Natural killer cell (primary cell): ENCODE data around the gene LRRC18. TPM values are rescaled to one million over a fixed set of nuclear protein-coding genes. Genes with fewer than 3 reads are reported as not detected.

Experiments used
- ATAC-seq, 3 donors: fragments of 150-1000 bp in 2 of 3; fragments of 200-7000 bp in 1 of 3; cut with Tn5 transposase; 1 replicate in 1 of 3; 2 replicates in 2 of 3; pipeline ENCODE4 v1.10.0; 2021; ENCODE audit warnings: mild to moderate bottlenecking in 2 of 3, moderate library complexity in 2 of 3
- DNase-seq, 2 donors: peaks; one replicate each; pipeline versions ENCODE4 v3.0.0 to v3.0.0-alpha.2; 2013 to 2021; ENCODE audit warnings: mixed read lengths in 1 of 2
- H3K27ac ChIP-seq: one replicate; pipeline ENCODE4 v1.5.1; 2013; ENCODE audit warnings: mild to moderate bottlenecking, low read length
- H3K27me3 ChIP-seq: one replicate; pipeline ENCODE4 v1.6.1; 2013; ENCODE audit warnings: low read length; ENCODE audit not compliant: control insufficient read depth, insufficient read depth
- H3K36me3 ChIP-seq: one replicate; pipeline ENCODE4 v1.6.1; 2013; ENCODE audit warnings: low read length; ENCODE audit not compliant: control insufficient read depth, insufficient read depth
- H3K4me1 ChIP-seq: one replicate; pipeline ENCODE4 v1.6.1; 2013; ENCODE audit warnings: low read length; ENCODE audit not compliant: control insufficient read depth, insufficient read depth
- H3K4me3 ChIP-seq: one replicate; pipeline ENCODE4 v1.5.1; 2013; ENCODE audit warnings: low read length
- H3K9me3 ChIP-seq: one replicate; pipeline ENCODE4 v1.6.1; 2013; ENCODE audit warnings: low read length; ENCODE audit not compliant: control insufficient read depth, insufficient read depth
- H3K27ac Mint-ChIP-seq, 2 donors: one replicate each; pipeline ENCODE4 v1.8.0; 2022; ENCODE audit warnings: mild to moderate bottlenecking in 2 of 2, mixed read lengths in 2 of 2, moderate library complexity in 1 of 2
- H3K27me3 Mint-ChIP-seq, 2 donors: one replicate each; pipeline ENCODE4 v1.8.0; 2022; ENCODE audit warnings: low read depth in 2 of 2, mixed read lengths in 2 of 2
- H3K36me3 Mint-ChIP-seq: one replicate; pipeline ENCODE4 v1.8.0; 2022; ENCODE audit warnings: mixed read lengths
- H3K4me1 Mint-ChIP-seq, 2 donors: one replicate each; pipeline ENCODE4 v1.8.0; 2022; ENCODE audit warnings: mixed read lengths in 2 of 2
- H3K4me3 Mint-ChIP-seq: one replicate; pipeline ENCODE4 v1.8.0; 2022; ENCODE audit warnings: mild to moderate bottlenecking, moderate library complexity, mixed read lengths
- H3K9me3 Mint-ChIP-seq, 2 donors: one replicate each; pipeline ENCODE4 v1.8.0; 2022; ENCODE audit warnings: mixed read lengths in 2 of 2
- CTCF ChIP-seq: fragments of 200-600 bp; IDR thresholded peaks from one replicate; pipeline ENCODE4 v1.8.0; 2022; ENCODE audit warnings: antibody characterized with exemption
- WGBS: methylation state at CpG from one replicate; pipeline ENCODE4 v1.1.7; 2013; ENCODE audit warnings: missing lambda C conversion rate; ENCODE audit not compliant: insufficient coverage; 5-methylcytosine and 5-hydroxymethylcytosine counted together
- intact Hi-C: fragments of 100-400 bp; cut with micrococcal nuclease; formaldehyde crosslinking; loops from one replicate; pipeline ENCODE4 v1.14.2; 2022
- total RNA-seq, 4 donors: library from RNA; stranded (reverse); fragments of 120-200 nt in 1 of 4; gene quantifications; one replicate each; pipeline versions ENCODE4 v1.2.3 to v1.2.4, GENCODE V29; 2013 to 2022

Gene LRRC18
- total RNA-seq, 3 donors from 2014 or later (not counting 1 experiment from before 2014, with no cell fraction given) = not detected

DNA sequence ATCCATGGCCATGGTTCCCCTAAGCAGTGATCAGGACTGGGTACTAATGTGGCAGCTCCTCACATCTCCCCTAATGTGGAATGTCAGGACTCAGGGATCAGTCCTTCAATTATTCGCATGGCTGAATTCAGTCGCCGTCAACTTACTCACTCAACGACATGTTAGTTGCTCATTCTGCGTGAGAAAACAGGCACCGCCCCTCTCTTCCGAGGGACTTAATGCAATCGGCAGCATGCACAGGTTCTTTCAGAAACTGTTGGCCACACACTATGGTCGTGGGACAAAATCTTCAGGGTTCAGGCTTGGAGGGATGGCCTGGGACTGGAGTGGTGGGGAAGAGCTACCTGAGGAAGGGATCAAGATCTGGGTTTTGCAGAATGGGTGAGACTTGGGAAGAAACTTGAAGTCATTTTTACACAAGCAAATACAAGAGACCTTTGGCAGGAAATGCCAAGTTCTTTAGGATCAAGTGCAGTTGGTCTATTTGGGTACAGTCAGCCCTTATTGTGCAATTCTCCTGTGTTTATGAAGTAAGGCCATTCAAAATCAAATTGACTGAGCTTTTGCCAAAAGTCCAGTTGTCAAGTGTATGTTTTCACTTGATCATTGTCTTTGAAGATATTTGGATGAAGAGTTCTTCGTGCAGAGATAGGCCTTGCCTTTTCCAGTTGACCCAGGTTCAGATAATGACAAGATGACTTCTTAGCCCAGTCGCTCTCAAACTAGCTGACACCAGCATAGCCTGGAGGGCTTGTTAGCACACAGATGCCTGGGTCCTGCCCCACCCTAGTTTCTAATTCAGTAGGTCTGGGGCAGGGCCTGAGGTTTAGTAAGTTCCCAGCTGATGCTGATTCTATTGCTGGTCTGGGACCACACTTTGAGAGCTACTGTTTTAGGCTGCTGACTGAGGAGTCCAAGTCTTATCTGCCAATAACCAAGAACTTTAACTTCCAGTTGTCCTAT, 48.5 kb downstream of the LRRC18 start:
- Histone ChIP-seq H3K9me3 (no peaks in the 10 kb centered on the region), H3K4me3 (no peak overlapping the region), H3K27ac (no peak overlapping the region), H3K27me3 (no peaks in the 10 kb centered on the region), H3K4me1 (no peaks in the 10 kb centered on the region), H3K36me3 (no peaks in the 10 kb centered on the region)
- H3K27me3 Mint-ChIP-seq = peaks cover 3 to 7% of the 10 kb centered on the region in 2 donors
- DNase-seq (no peak), ATAC-seq (no peak)
- no peaks in the 10 kb centered on the region for H3K36me3 Mint-ChIP-seq
- no peaks in the 10 kb centered on the region for H3K4me1 Mint-ChIP-seq
- no peak overlapping the region for H3K4me3 Mint-ChIP-seq
- no peak overlapping the region for H3K27ac Mint-ChIP-seq
- no peaks in the 10 kb centered on the region for H3K9me3 Mint-ChIP-seq
- intact Hi-C loops = no loop called here
- TF ChIP-seq CTCF = no peak
- 92% methylated on average over 11 of the region's 11 CpGs for WGBS

DNA sequence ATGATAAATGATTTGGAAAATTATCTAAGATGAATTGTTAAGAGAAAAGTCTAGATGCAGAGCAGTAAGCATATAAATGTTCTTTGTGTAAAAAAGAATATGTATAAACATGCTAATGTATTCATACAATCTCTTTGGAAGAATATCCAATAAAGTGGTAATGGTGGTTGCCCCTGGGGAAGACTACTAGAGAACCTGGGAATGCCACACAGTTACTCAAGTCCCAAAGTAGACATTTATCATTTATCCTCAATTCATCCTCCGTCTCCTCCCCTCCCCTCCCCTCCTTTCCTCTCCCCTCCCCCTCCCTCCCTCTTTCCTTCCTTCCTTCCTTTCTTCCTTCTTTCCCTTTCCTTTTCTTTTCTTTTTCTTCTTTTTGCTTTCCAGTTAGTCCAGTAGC, 51.7 kb downstream of the LRRC18 start:
- TF ChIP-seq CTCF = no peak

GRCh38 chr10:48885376-48885775, 54.3 kb downstream of the LRRC18 start:
- intact Hi-C loops = no loop called here
- no peak overlapping the region for H3K27ac ChIP-seq

More for the DNA sequence above, 51.7 kb downstream of the LRRC18 start:
- peaks cover 0 to 5% of the 10 kb centered on the region in 2 donors for H3K4me1 Mint-ChIP-seq
- H3K9me3 Mint-ChIP-seq = no peaks in the 10 kb centered on the region
- ATAC-seq (no peak), DNase-seq (no peak)
- no peak overlapping the region for H3K27ac Mint-ChIP-seq
- Histone ChIP-seq H3K27me3 (no peaks in the 10 kb centered on the region), H3K36me3 (no peaks in the 10 kb centered on the region), H3K4me1 (no peaks in the 10 kb centered on the region), H3K4me3 (no peak overlapping the region), H3K27ac (no peak overlapping the region), H3K9me3 (no peaks in the 10 kb centered on the region)
- intact Hi-C loops = no loop called here
- H3K36me3 Mint-ChIP-seq = no peaks in the 10 kb centered on the region
- H3K4me3 Mint-ChIP-seq = no peak overlapping the region
- H3K27me3 Mint-ChIP-seq = peaks cover 7 to 9% of the 10 kb centered on the region in 2 donors
- WGBS = 96% methylated on average over 1 of the region's 1 CpG

More at GRCh38 chr10:48885376-48885775, 54.3 kb downstream of the LRRC18 start:
- no peaks in the 10 kb centered on the region for H3K36me3 ChIP-seq
- ATAC-seq = no peak
- peaks cover 7 to 10% of the 10 kb centered on the region in 2 donors for H3K27me3 Mint-ChIP-seq
- no peaks in the 10 kb centered on the region for H3K27me3 ChIP-seq
- no peak overlapping the region for H3K27ac Mint-ChIP-seq
- no peak overlapping the region for H3K4me3 Mint-ChIP-seq
- H3K9me3 ChIP-seq = no peaks in the 10 kb centered on the region
- no peaks in the 10 kb centered on the region for H3K9me3 Mint-ChIP-seq
- no peak for TF ChIP-seq CTCF
- no CpG with 5 or more reads among the region's 2 CpGs for WGBS
- no peaks in the 10 kb centered on the region for H3K36me3 Mint-ChIP-seq
- no peak overlapping the region for H3K4me3 ChIP-seq
- DNase-seq = no peak
- H3K4me1 ChIP-seq = no peaks in the 10 kb centered on the region
- H3K4me1 Mint-ChIP-seq = peaks cover 0 to 5% of the 10 kb centered on the region in 2 donors
